ENCODE data around the gene PLA2G7.
"Not testable (repeated sequence)": the region's sequence is repeated elsewhere in the genome, so short reads cannot be mapped to it uniquely, and the experiment has no call there.

Gene PLA2G7

DNA sequence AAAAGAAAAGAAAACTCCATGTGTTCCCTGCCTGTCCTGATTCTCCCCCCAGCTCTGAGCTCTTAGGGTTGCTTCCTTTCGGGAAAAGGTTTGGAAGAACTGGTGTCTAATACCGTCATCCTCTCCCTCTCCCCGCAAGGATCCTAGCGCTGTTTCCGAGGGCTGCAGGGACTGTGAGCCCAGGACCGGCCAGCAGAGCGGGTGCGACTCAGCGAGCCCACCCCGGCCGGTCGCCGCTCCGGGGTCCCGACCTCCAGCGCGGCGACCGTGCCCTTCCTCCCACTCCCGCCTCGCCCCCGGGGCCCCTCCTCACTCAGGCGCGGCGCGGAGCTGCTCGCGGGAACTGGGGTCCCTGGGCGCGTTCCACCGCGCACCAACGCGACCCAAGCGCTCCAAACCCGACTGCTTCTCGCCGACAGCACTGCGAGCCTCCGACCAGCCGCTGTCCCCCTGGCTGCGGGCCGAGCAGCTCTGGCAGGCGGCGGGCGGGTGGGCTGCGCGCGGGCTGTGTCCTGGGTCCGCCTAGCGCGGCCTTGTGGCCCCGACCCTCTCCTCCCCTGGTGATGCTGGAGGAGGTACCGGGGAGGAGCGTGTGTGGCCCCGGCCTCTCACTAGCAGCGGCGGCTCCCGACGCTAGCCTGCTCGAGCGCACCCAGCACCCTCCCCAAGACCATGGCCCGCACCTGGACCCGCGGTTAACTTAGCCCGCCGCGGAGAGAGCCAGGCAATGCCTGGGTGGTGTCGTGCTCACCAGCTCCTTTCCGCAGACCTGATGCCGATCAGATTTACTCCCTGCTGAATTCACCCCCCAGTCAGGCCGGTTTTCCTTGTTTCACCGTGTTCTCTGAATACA, at the start of gene PLA2G7:
Gene PLA2G7, minus strand, starts transcription at position 509 of the 853 bp plus-strand sequence. CDS start 12,484 bp downstream, outside the sequence.
- no peak for DNase-seq

DNA sequence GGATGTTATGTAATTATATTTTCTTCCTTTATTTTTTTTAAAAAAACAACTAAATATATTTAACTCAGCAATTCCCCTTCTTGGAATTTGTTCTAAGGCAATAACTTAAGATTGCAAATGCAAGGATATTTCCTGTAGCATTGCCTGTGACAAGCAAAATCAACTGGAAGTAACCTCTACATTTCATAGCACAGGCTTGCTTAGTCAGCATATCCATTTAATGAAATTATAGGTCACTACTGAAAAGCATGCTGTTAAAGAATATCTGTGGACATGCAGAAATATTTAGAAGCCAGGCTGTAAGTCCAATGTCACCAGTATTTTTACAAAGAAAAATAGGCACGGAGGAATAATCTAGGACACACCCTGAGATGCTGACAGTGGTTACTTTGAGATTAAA, 49.4 kb upstream of the PLA2G7 start:
- DNase-seq, result no peak

DNA sequence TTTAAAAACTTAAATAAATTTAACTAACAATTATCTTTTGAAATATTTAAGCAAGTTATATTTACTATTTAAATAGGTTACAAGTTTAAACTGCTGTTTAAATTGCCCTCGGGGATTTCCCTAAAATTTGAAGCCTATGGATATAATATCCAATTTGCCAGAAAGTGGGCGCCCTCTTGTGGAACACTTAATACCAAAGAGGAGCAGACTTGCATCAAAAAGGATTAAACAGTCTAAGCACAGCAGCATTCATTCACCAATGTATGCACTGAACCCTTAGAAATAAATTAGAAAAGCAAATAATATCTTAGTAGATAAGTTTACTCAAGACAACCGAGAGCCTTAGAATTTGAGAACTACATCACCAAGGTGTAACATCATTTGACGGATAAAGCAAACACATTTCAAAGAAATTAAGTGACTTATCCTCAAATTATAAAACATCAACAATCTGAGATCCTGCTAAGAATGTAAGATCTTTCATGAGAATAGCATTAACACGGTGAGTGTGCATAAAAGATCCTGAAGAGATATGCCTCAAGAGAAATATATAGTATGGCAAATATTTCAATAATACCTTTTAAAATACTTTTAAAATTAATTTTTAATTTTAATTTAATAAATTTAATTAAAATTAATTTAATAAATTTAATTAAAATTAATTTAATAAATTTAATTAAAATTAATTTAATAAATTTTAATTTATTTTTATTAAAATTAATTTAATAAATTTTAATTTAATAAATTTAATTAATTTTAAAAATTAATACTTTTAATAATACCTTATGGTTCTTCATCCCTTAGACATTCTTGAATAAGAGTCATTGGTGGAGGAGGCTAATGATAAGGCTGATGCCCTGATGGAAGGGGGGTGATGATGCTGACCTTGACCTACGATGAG, 46.6 kb upstream of the PLA2G7 start:
- DNase-seq, result no peak

DNA sequence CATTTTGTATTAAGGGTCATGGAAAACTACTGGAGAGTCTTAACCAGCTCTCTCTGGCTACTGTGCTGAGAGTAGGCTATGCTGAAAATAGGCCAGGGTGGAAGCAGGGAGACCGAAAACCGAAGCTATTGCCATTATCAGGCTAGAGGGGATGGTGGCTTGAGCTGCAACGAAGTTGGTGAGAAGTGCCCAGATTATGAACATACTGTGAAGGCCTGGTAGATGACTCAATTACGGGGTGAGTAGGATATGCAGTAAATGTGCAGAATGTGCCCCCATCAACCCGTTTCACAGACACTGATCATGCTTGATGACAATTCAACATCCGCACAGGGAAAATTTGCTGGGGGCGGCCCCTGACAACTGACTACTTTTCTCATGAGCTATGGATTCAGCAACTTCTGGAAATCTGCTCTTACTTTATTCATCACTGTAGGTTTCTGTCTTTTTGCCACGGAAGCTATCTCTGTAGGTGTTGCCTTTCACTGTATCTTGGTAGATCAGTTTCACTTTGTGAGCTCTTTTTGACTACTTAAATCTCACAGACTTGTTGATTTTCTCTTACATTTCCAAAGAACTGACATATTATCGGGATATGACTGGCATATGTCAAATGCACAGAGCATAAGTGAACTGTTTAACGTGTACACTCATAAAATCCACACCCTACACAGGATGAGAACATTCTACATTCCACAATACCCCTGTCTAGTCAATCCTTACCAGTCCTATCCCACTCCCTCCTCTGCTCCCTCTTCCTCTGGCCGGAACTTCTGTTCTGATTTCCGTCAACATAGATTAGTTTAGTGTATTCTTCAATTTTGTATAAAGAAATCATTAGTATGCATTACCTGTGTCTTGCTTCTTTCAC, 42.5 kb upstream of the PLA2G7 start:
- no peak for DNase-seq

DNA sequence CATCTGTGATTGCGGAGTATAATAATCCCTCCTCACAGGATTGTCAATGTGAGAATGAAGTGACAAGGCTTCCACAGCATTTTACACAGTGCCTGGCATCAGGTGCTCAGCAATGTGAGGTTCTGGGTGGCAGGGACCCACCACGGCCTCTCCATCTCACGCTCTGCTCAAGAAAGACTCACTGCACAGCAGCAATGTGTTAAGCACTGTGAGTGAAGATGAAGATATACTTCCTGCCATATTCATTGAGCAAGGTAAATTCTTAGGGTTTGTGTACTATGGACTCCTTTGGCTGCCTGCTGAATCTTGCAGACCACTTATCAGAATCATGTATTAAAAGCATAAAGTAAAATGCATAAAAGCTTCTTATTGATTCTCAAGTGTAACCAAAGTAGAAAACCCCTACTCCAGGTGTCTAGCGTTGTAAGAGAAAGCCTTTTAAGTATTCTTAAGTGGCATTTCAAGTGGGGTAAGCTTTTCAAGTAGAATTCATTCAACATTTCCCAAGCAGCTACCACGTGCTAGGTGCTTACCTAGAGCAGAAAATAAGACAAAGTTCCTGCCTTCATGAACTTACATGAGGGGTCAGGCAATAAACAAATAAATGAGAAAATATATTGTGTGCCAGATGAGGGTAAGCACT, 41.0 kb upstream of the PLA2G7 start:
- DNase-seq, result no peak

DNA sequence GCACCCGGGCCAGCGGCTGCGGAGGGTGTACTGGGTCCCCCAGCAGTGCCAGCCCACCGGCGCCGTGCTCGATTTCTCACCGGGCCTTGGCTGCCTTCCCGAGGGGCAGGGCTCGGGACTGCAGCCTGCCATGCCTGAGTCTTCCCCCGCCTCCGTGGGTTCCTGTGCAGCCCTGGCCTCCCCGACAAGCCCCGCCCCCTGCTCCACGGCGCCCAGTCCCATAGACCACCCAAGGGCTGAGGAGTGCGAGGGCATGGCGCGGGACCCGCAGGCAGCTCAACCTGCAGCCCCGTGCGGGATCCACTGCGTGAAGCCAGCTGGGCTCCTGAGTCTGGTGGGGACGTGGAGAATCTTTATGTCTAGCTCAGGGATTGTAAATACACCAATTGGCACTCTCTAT, 39.6 kb upstream of the PLA2G7 start:
- DNase-seq, result not testable (repeated sequence)

DNA sequence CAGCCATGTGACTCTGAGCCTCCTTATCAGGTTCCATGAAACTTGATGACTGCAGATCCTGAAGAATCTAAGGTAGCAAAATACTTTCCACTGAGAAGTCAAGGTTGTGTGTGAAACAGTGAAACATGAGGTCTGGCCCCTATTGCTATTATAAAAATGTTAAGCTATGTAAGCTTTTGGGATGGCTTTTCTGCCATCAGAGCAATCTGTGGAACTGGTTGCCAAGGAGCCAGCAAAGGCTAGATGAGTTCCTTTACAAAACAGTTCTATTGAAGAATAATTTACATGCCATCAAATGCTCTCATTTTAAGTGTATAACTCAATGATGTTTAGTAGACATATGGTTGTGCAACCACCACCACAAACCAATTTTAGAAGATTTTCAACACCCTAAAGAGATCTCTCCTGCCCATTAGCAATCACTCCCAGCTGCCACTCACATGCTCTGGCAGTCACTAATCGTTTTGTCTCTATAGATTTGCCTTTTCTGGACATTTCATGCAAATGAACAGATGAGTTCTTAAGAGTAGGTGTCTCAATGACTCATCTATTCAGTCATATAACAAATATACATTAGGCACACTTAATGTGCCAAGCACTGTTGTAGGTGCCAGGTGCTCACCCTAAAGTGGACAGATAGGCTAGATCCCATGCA, 38.2 kb upstream of the PLA2G7 start:
- no peak for DNase-seq

DNA sequence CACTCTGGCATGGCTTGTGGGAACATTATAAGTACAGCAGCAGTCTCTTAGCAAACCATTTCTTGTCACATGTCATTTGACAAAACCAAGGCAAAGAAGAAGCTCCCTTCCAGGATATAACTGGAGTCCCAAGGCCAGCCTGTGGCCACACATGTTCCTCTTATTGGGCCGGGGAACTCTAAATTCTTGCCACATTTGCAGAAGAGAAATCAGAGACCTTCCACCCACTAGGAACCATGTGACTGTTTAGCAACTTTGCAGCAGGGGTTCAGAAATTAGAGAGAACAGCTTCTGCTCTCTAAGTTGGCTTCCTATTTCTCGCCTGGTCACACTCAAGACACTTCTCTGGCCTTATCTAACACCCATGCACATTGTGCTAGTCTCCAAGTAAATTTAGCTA, 37.6 kb upstream of the PLA2G7 start:
- no peak for DNase-seq

DNA sequence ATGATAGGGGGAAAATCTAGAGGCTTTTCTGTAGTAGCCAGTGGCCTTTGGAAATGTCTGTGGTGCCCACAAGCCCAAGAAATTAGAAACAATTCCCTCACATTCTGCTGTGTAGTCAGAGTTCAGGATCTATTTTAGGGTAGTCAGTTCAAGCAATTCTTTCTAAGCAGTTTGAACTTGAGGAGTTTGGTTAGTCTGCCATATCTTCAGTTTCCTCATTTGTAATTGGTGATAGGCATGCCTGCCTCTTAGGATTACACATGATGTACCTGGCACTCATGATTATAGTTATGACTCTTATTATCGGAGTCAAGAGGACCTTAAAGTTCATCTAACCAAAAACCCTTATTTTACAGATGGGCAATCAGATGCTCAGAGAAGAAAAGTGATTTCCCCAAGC, 36.8 kb upstream of the PLA2G7 start:
- DNase-seq, result no peak

DNA sequence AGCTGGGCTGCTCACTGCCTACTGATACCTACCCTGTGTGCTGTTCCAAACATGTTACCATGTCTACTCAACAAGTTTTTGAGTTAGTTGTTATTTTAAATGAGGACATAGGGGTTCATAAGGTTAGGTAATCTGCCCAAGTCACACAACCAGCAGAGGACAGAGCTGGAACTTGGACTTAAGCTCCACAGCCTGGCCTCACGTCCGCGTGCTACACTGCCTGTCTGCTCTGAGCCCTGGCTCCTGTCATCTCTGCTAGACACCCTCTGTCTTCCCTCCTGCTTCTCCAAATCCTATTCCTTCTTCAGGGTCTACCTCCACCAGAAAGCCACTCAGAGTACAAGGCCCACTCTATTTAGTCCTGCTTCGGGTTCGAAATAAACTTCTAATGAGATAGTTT, 29.8 kb upstream of the PLA2G7 start:
- DNase-seq, result no peak

DNA sequence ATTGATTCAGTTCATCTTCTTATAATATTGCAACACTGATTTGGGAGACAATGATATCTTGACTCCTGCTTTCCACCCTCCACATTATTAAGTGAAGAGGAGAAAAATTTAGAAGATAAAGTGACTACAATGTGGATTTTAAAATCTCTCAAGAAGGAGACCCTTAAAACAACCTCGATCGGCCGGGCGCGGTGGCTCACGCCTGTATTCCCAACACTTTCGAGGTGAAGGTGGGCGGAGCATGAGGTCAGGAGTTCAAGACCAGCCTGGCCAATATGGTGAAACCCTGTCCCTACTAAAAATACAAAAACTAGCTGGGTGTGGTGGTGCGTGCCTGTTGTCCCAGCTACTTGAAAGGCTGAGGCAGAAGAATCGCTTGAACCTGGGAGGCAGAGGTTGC, 29.1 kb upstream of the PLA2G7 start:
- not testable (repeated sequence) for DNase-seq

DNA sequence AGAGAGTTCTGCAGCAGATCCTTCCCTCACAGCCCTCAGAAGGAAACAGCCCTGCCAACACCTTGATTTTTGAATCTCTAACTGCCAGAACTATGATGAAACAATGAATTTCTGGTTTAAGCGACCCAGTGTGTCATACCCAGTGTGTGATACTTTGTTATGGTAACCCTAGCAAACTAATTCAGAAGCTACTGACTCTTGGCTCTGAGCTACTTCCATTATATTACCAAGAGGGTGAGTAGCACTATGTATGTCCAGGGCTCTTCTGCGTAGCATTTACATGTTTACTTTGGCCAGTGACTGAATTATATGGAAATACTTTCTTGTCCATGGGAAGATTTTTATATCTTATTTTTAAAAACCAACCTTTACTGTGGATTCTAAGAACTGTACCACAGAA, 28.3 kb upstream of the PLA2G7 start:
- no peak for DNase-seq

DNA sequence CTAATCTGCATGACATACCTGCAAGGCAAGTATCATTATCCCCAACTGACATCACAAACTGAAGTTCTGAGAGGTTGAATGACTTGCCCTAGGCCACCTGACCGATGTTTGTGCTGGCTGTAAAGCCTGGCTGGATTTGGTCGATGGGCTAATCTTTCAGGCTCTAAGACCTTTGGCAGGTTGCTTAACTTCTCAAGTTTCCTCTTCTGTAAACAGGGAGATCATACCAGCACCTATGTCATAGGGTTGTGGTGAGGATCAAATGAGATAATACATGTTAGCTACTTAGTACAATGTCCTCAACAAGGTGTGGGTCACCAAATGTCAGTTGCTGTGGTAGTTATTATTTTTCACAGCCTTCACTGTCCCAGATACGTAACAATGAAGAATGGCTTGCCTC, 25.8 kb upstream of the PLA2G7 start:
- DNase-seq, result no peak

DNA sequence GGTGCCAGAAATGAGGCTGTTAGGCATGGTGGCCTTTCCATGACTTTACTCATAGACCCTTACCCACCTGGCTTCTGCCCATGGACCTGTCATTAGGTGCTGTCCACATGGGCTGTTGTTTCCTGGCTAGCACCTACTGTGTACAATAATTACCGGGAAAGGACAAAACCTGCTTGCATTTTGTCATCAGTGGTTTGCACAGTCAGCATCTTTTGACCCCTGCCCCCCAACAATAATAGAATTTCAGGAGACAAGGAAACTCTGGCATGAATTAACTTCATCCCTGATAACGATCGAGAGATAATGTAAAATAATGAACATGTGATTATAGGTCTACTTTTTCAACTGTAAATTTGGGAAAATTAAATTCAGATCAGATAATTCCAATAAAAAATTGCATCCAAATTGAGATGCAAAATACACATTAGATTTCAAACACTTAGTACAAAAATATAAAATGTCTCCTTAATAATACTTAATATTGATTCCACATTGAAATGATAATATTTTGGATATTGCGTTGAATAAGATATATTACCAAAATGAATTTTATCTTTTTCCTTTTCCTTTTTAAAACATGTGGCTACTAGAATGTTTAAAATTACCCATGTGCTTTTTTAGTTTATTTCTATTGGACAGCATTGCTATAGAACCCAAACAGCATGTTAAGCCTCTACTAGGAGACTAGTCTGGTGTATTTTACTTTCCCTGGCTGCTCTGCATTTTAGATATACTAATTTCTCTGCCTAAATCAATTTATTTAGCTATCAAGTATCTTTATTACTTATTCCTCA, 24.0 kb upstream of the PLA2G7 start:
- no peak for DNase-seq

DNA sequence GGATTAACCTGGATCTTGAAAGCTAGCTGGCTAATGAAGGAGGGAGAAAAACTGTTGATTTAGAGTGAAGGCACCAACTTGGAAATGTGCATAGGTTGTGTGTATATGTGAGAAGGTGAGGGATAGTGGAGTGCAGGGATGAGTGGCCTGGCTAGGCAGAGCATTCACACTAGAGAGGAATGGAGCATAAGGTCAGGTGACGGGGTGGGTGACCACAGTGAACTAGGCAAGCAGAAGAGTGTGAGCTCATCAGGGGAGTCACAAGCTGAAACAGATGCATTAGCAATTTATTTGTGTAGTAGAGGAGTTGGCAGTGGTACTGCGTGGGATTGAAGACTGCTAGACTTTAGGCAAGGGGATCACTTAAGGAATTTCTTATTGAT, 22.0 kb upstream of the PLA2G7 start:
- no peak for DNase-seq

DNA sequence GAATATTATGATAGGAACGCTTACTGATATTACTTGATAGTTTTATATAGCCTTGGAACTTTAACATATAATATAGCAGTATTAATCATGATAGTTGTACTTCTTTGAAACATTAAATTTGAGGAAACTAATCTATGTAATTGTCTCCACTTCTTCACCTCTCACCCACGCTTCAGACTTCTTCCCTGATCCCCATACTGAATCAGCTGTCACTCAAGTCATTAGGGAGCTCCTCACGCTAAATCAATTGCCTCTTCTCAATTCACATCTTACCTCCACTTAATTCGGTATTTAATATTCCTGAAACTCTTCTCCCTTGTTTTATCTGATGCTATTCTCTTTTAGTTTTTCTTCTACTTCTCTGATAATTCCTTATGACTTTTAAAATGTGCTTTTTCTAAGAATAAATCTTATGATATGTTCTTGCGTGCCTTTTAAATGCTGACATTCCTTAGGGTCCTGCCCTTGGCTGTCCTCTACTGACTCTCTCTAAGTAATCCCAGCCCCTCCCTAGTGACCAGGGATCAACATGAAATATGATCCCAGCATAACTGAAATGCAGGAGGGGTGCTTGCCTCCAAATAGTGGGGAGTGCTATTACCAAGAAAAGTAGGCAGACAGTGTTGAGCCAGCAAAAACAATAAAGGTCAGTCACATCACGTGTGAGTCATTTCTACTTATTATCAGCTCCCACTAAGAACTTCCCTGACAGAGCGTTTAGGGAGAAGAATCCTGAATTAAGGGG, 21.5 kb upstream of the PLA2G7 start:
- DNase-seq, result no peak

DNA sequence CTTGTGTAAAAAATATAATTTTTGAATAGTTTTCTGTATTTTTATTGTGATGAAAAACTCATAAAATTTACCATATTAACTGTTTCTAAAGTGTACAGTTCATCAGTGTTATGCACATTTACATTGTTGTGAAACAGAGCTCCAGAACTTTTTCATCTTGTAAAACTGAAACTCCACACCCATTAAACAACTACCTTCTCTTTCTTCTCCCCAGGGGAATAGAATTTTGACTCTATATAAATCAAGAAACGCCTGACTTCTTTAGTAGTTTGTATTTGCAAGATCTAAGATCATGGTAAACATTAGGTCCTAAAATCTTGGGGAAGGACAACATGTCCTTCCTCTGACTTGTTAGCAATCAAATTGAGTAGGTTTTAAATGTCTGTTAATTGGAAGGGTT, 20.7 kb upstream of the PLA2G7 start:
- DNase-seq, result no peak

DNA sequence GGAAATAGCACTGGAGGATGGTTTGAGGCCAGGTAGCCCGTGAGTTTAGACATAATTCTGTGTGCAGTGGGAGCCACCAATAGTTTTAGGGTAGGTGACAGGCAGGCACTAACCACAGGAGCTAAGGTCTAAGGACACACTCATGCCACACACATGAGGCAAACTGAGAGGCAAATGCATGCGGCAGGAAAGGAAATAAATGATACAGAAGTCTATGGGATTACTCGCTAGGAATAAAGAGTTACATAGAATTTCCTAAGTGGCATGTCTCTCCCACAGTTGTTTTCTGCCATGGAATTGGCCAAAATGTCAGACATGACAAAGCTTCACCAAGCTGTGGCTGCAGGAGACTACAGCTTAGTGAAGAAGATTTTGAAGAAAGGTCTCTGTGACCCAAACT, 16.5 kb upstream of the PLA2G7 start:
- no peak for DNase-seq

DNA sequence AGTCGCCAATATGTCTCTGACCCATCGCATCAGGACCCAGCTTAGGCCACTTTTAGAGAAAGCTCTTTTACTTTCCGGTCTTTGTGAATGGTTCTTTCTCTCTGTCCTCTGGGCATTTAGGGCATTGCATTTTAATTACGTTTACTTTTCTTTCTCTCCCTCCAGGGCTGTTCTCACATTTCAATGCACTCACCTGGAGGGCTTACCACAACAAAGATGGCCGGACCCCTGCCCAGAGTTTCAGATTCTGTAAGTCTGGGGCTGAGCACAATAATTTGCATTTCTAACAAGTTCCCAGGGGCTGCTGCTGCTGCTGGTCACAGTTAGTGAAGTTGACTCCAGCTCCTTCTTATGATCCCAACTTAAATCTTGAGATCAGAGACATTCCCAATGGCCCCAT, 14.6 kb upstream of the PLA2G7 start:
- no peak for DNase-seq

DNA sequence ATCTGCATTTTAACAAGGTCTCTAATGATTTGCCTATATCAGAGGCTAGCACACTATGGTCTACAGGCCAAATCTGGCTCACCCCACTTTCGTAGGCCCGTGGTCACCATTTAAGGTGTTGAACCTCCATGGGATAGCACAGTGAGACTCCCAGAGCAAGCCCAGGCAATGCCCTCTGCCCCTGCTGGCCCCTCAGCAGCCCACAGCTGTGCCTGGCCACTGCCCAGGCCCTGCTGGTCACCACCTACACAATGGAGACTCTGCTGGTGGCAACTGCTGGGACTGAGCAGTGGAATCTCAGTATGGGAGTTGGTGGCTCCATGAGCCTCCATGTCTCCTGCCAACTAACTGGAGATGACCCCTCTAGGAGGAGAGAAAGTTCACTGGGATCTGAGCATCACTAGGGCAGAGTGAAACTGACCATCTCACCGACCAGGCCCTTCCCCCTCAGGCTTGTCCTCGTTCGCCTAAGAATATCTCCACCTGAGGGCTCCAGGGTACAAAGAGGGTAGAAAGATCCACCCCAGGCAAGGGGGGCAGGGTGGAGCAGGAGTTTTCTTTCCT, 13.8 kb upstream of the PLA2G7 start:
- DNase-seq, result no peak
